GM04503 (cell line): ENCODE measurements around the gene LRRTM2.
"Not testable (repeated sequence)": the region's sequence is repeated elsewhere in the genome, so short reads cannot be mapped to it uniquely, and the experiment has no call there.

Experiments
- DNase-seq: peaks from one replicate; pipeline ENCODE4 v3.0.0-alpha.2; 2012; ENCODE audit warnings: low read depth

The LRRTM2 gene

DNA sequence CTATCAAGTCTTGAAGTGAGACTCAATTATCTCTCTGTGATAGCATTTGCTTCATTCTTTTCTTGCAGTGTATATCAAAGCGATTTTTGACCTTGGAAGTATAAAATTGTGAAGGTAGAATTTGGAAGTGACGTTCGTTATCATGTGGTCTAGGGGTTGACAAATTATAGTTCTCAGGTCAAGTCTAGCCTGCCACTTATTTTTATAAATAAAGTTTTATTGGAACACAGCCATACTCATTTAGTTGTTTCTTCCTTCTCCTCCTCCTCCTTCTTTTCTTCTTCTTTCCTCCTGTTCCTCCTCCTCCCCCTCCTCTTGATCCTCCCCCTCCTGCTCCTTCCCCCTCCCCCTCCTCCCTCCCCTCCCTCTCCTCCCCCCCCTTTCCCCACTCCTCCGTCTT is 38.0 kb downstream of the LRRTM2 start:
- no peak for DNase-seq

DNA sequence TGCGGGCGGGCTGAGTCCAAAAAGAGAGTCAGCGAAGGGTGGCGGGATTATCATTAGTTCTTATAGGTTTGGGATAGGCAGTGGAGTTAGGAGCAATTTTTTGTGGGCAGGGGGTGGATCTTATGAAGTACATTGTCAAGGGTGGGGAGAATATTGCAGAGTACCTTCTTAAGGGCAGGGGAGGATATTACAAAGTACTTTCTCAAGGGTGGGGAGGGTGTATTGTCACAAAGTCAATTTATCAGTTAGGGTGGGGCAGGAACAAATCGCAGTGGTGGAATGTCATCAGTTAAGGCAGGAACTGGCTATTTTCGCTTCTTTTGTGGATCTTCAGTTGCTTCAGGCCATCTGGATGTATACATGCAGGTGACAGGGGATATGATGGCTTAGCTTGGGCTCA is 40.3 kb downstream of the LRRTM2 start:
- not testable (repeated sequence) for DNase-seq

DNA sequence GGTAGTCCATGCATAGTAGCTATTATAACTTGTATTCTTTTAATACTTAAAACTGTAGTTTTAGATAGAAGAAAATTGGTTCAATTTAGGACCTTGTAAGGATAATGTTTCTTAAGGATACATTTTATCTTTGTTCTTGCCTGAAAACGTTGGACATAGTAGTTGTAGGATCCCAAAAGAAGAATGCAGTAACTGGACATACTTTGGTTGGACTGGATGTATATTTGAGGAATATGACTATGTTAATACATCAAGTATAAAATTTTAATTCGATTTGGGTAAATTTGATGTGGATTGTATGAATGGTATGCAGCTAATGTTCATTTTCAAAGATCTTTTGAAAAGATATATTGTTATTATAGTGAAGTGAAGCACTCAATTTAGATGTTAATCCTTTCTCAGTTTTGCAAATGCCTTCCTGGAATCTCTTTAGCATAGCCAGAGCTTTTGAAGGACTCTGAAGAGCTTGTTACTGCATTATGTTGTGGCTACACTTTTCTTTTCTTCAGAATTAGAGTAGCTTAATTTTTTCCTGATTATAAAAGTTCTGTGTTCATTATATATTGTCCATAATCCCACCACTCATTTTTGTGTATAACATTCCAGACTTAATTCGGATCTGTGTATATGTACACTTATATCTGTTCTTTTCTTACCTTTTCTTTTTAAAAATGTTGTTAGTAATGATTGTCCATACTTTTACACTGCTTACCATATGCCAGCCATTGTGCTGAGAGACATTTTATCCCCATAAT is 41.2 kb downstream of the LRRTM2 start:
- no peak for DNase-seq

DNA sequence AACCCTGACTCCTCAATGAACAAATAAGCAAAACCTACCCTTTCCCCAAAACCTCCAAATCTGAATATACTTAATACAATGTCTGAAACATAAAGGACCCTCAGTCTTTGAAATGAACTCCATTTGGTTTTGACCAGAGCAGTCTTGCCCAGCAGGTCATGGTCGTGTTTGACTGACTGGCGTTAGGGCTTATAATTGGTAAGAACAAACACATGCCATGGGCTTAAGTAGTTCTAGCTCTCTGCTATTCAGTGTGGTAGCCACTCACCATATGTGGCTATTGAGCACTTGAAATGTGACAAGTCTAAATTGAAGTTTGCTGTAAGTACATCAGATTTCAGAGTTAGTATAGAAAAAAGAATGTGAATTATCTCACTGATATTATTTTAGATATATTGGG is 42.1 kb downstream of the LRRTM2 start:
- no peak for DNase-seq

DNA sequence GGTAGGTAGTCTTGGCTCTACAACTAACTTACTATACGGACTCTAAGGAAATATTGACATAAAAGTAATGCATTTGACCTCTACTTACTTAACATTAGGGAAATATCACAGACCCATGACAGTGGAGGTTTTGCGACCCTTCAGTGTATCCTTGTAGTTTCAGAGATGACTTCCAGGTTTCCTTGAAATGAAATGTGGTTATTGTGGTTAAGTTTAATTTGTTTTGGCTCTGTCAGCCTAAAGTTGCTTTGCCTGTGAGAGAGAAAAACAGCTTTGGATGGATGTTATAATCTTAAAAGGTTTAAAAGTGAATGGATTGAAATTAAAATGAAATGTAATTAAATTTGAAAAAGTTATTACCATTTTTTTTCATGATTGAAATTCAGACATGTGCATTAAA is 42.9 kb downstream of the LRRTM2 start:
- no peak for DNase-seq

DNA sequence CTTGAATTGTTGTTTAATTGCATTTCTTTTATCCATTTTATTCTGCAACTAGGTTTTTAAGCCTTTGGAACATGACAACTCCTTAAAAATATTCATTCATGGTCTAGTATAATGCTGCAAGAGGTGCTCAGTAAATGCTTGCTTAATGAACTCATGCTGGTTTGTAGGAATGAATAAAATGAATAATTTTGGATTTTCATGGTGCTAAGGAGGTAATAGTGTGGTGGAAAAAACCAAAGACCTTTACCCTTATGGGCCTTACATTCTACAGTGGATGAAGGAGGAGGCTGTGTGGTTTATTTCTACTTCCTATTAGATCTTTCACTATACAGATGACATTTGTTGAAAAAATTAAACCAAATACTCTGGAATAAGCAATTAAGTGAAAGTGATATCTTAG is 43.4 kb downstream of the LRRTM2 start:
- DNase-seq = no peak

DNA sequence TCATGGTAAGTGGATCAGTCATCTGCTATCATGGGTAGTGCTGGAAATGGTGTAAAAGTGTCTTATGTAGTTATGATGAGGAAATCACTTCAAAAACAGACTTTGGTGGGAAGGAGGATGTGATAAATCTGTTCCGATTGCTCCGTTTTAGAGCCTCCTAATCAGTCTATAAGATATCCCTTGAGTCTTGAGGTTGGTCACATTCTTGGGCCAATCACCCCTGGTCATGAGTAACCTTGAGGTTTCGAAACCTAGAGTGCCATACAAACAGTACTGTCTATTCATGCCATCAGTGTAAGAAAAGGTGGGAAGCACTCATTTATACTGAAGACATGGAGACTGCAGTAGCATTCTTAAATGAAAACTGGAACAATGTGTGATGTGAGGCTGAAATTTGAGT is 45.8 kb downstream of the LRRTM2 start:
- no peak for DNase-seq

DNA sequence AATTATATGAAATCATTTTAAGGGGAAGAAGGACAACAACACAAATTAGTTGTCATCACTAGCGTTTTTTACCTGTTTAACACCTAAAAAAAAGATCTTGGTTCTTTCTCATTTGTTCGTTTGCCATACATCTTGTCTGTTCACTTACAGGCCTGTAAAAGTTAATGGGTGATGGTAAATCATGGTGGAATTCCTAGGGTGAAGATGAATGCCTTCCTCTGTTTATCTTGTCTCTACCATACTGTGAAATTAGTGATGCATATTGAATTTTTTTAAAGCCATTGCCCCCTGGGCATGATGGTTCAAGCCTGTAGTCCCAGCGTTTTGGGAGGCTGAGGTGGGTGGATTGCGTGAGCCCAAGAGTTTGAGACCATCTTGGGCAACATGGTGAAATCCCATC is 46.6 kb downstream of the LRRTM2 start:
- no peak for DNase-seq

DNA sequence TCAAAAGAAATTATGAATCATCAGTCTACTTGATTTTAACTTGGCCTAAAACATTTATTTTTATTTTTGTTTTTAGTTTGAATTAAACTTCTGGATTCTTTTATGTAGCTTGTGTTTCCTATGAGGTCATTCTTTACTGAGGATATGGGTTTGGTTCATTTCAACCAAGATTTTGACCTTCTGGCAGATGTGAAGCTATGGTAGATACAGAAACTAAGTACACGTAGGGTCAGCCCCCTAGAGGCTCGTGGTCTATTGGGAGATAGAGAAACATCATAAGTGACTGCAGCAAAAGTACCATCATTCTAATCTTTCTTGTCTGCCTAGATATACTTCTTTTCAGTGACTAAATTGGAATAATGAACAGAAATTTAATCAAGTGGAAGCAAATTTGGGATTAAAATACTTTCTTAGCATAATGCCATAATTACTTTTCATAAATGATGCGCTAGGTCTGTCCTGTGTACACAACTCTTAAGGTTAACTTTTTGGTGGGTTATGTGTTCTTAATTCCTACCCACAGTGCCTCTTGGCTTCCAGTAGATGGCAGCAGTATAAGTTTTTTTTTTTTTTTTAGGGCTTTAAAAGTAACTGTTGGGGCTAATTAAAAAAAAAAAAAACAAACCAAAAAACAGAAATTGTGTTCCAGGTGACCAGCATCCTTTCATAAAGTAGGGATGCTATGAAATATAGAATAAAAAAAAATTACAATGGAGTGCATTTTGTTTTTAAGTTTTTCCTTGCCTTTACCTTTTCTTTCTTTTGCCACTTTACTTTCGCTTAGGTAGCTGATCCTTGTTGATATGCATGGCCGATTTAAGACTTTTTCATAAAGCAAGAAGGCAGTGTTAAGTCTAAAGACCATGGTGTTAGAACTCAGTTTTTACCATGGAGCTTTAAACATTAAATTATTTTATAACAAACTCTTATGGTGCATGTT is 49.9 kb downstream of the LRRTM2 start:
- DNase-seq = no peak

DNA sequence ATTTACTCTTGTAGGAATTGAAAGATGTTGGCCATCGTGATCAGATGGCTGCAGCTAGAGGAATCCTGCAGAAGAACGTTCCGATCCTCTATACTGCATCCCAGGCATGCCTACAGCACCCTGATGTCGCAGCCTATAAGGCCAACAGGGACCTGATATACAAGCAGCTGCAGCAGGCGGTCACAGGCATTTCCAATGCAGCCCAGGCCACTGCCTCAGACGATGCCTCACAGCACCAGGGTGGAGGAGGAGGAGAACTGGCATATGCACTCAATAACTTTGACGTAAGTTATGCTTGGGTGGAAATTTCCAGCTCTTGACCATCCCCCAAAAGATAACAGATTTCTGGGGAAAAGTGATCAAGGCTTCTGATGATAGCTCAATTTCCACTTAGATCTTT is 50.6 kb downstream of the LRRTM2 start:
- DNase-seq = no peak

DNA sequence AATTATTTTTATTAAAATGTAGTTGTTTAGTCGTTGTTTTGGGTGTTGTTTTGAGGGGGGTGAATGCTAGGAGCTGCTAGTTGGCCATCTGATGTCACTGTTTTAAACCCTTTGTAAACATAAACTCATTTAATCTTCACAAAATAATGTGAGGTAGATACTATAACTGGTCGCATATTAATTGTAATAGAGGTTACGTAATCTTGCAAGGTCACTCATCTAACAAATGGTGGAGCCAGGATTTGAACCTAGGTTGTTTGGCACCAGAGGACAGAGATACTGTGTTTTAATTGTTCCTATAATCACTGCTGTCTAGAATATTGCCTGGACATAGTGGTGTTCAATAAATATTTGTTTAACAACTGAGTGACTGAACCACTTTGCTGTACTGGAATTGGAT is 54.4 kb downstream of the LRRTM2 start:
- DNase-seq = no peak

DNA sequence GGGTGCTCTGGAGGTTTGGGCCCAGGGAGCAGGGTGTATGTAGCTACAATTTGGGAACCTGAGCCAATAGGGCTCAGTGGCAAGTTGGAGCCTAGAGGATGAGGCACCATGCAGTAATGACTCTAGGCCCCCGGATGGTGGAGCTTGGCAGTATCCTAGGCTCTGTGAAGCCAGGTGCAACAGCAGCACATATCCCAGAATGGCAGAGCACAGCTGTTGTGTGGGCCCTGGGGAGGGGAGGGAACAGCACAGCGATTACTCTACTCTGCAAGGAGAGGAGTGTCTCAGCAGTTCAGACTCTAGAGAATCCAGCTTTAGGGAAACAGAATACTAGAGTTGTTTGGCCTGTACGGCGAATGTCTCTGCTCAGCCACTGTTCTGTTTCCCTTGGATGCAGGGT is 56.1 kb downstream of the LRRTM2 start:
- no peak for DNase-seq
